ENCODE results near the gene PCLO. TPM values are rescaled to one million over a fixed set of nuclear protein-coding genes. Genes with fewer than 3 reads are reported as not detected.

Gene PCLO
- total and polyA plus RNA-seq, 2 of the 4 experiments (the other 2 are of a cell fraction), result under 0.01 to 0.05 TPM

- ChIA-PET POLR2A (ENCODE audit: unreplicated experiment) (no interaction called here), CTCF (interaction anchor here (0.6 kb wide), 1 partner anchor 39 kb away, joined by 3 read pairs; no protein-coding TSS in a partner anchor)
- no peak overlapping the region for H3K9ac ChIP-seq (ENCODE audit: low read depth, low read length)
- no peak for ATAC-seq (ENCODE audit: low read depth)
- H4K5ac ChIP-seq (ENCODE audit: low read depth, low read length), result no peak overlapping the region
- no TSS peak for BruUV-seq (replicated peaks)
- H3K9me1 ChIP-seq (ENCODE audit: insufficient read depth, low read length), result no peaks in the 10 kb centered on the region
- no peak overlapping the region for H3K27ac ChIP-seq (ENCODE audit: insufficient read depth, low read length)
- H2AK9ac ChIP-seq (replicated peaks; ENCODE audit: low read depth, low read length, poor library complexity), result no peak overlapping the region
- no peak overlapping the region for H3K4me2 ChIP-seq (ENCODE audit: low read depth, low read length)
- H2BK15ac ChIP-seq (ENCODE audit: low read depth, low read length), result no peak overlapping the region
- dilution Hi-C loops (cut with HindIII; ENCODE audit: low sequenced_read_pairs, unreplicated experiment), result no loop called here
- no peak overlapping the region for H3K4me3 ChIP-seq (ENCODE audit: insufficient read depth, low read depth, low read length)
- intact Hi-C loops (cut with micrococcal nuclease), result no loop called here
- no peak overlapping the region for H2BK5ac ChIP-seq (ENCODE audit: low read depth, low read length, poor library complexity, severe bottlenecking)
- no peaks in the 10 kb centered on the region for H3K79me1 ChIP-seq (ENCODE audit: low read depth in 1 of 2, low read length in 2 of 2)
- no peak for DNase-seq
- TF ChIP-seq CEBPB (IDR thresholded peaks at IDR 0.05; ENCODE audit: low read depth, low read length) (no peak), MAZ (IDR thresholded peaks at IDR 0.05; ENCODE audit: borderline replicate concordance, low read depth, low read length) (no peak), FOS (IDR thresholded peaks at IDR 0.05; ENCODE audit: low read depth, low read length) (no peak)
- H2BK20ac ChIP-seq (ENCODE audit: low read depth, low read length), result no peak overlapping the region
- no peaks in the 10 kb centered on the region for H3K36me3 ChIP-seq (ENCODE audit: control insufficient read depth, insufficient read depth, low read length)
- in situ Hi-C loops (cut with MboI; ENCODE audit: low sequenced_read_pairs), result no loop called here
- no peaks in the 10 kb centered on the region for H4K20me1 ChIP-seq (ENCODE audit: insufficient read depth, low read length)
- no peak overlapping the region for H2BK120ac ChIP-seq (ENCODE audit: low read depth, low read length)
- H2AK5ac ChIP-seq (ENCODE audit: low read depth, low read length), result no peak overlapping the region
- H3K4ac ChIP-seq (ENCODE audit: low read depth, low read length), result no peak overlapping the region
- H3K56ac ChIP-seq (ENCODE audit: extremely low read depth, insufficient read depth, low read length), result no peak overlapping the region
- no peak overlapping the region for H4K8ac ChIP-seq (ENCODE audit: low read depth in 2 of 2, low read length in 2 of 2)
- whole genome bisulfite sequencing, 2 experiments (ENCODE audit: extremely low coverage in 2 of 2, insufficient read length in 1 of 2), result no CpG with 5 or more reads among the region's 2 CpGs
- no peak overlapping the region for H3K18ac ChIP-seq (ENCODE audit: low read depth, low read length)
- no peaks in the 10 kb centered on the region for H3K9me3 ChIP-seq (ENCODE audit: control insufficient read depth, insufficient read depth, low read length)
- H2AFZ ChIP-seq (replicated peaks; ENCODE audit: low read length, poor library complexity), result no peak overlapping the region
- H3K14ac ChIP-seq (replicated peaks; ENCODE audit: low read depth, low read length), result no peak overlapping the region
- no peaks in the 10 kb centered on the region for H3K4me1 ChIP-seq (ENCODE audit: control insufficient read depth, insufficient read depth, low read length)
- no peaks in the 10 kb centered on the region for H3K27me3 ChIP-seq (ENCODE audit: control insufficient read depth, insufficient read depth, low read length)
- H3K23ac ChIP-seq (ENCODE audit: low read depth, low read length), result no peak overlapping the region
- no peak overlapping the region for H4K91ac ChIP-seq (ENCODE audit: insufficient read depth, low read depth, low read length)
These were observed 197.3 kb downstream of the PCLO start for GRCh38 chr7:82965088-82966036.
